Gastroesophageal sphincter (tissue), 3 donors: ENCODE measurements around the gene GBA2.

Experiments used
- CTCF ChIP-seq, 4 experiments: fragments of 200-600 bp in 2 of 4; fragments of 450-650 bp in 2 of 4; sonication (generic) in 1 of 4; IDR thresholded peaks; one replicate each; pipeline ENCODE4 v1.5.1; 2017 to 2019; ENCODE audit warnings: antibody characterized with exemption in 4 of 4, mild to moderate bottlenecking in 2 of 4, moderate library complexity in 2 of 4
- POLR2A ChIP-seq, 2 donors: fragments of 450-650 bp; IDR thresholded peaks; one replicate each; pipeline ENCODE4 v1.6.1; 2017; ENCODE audit warnings: antibody characterized with exemption in 2 of 2, mild to moderate bottlenecking in 2 of 2, moderate library complexity in 1 of 2

- TF ChIP-seq CTCF (IDR thresholded peaks at IDR 0.05) = no peak
- no peak for TF ChIP-seq POLR2A (IDR thresholded peaks at IDR 0.05)
Observed at GRCh38 chr9:35719546-35719945, 29.5 kb downstream of the GBA2 start.
